Fibroblast of mammary gland (primary cell): ENCODE measurements around the gene ACOT11.

Experiments
- DNase-seq: peaks from one replicate; pipeline ENCODE4 v3.0.0-alpha.2; 2010; ENCODE audit warnings: low read depth
- H3K4me3 ChIP-seq: 2 replicates; pipeline ENCODE4 v1.5.1; 2011; ENCODE audit warnings: low read depth, mild to moderate bottlenecking, low read length, moderate library complexity; ENCODE audit not compliant: control insufficient read depth
- CTCF ChIP-seq: conservative IDR thresholded peaks from 2 replicates; pipeline ENCODE4 v1.5.1; 2011; ENCODE audit warnings: low read depth, low read length, inconsistent platforms; ENCODE audit not compliant: control insufficient read depth, insufficient read depth

The ACOT11 gene

DNA sequence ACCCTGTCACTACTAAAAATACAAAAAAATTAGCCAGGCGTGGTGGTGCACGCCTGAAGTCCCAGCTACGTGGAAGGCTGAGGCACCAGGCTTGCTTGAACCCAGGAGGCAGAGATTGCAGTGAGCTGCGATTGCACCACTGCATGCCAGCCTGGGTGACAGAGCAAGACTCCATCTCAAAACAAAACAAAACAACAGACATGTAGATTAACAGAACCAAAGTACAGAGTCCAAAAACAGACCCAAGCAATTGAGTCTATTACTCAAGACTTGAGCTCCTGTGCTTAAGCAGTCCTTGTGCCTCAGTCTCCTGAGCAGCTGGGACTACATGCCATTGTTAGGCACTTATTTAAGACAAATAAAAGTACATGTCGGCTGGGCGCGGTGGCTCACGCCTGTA, 9.5 kb upstream of the ACOT11 start:
- TF ChIP-seq CTCF: no peak
- H3K4me3 ChIP-seq: no peak overlapping the region

GRCh38 chr1:54540582-54541295, 7.3 kb upstream of the ACOT11 start:
- no peak for TF ChIP-seq CTCF
- no peak for DNase-seq
- H3K4me3 ChIP-seq: no peak overlapping the region

More for the DNA sequence above, 9.5 kb upstream of the ACOT11 start:
- no peak for DNase-seq

DNA sequence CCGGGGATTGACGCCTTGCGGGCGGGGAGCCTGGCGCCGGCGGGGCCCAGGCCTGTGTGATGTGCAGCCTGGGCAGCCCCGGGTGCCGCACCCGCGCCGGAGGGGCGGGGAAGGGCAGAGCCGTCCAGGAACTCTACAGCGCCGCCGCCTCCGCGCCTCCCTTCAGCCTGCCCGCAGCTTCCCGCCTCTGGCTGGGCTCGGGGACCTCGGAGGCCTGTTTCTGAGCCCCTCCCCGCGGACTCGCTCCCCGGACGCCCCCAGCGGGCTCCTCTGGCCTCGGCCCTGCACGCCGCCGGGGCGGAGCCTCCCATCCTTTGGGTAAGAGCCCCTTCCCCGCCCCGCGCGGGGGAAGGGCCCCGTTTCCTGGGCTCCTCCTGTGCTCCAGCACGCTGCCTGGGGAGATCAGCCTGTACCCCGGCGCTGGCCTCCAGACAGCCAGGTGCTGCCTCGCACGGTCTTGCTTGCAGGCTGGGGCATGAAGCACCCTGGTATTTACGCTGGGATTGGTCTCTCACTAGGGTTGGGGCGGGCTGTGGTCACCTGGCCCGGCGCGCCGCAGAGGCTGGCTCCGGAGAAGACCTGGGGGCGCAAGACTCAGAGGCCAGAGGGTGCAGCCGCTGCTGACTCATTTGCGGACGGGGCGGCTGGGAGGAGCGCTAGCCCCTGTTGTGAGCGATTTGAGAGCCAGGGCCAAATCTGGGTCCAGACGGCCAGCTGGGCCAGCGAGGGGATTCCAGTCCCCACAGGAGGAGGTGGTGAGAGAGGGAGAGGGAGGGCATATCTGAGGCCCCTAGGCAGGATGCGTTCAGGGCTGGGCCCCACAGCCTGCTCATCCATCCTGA, 5.7 kb upstream of the ACOT11 start:
- peak; percentile 38 for DNase-seq
- H3K4me3 ChIP-seq: peak overlapping the region; percentile 40
- TF ChIP-seq CTCF: no peak

- DNase-seq: peak; percentile 5
- peak overlapping the region; percentile 40 for H3K4me3 ChIP-seq
- no peak for TF ChIP-seq CTCF
Observed at GRCh38 chr1:54542962-54543539, 5.0 kb upstream of the ACOT11 start.

GRCh38 chr1:54543729-54544496, 4.1 kb upstream of the ACOT11 start:
- peak; percentile 27 for DNase-seq
- no peak for TF ChIP-seq CTCF
- H3K4me3 ChIP-seq: no peak overlapping the region

DNA sequence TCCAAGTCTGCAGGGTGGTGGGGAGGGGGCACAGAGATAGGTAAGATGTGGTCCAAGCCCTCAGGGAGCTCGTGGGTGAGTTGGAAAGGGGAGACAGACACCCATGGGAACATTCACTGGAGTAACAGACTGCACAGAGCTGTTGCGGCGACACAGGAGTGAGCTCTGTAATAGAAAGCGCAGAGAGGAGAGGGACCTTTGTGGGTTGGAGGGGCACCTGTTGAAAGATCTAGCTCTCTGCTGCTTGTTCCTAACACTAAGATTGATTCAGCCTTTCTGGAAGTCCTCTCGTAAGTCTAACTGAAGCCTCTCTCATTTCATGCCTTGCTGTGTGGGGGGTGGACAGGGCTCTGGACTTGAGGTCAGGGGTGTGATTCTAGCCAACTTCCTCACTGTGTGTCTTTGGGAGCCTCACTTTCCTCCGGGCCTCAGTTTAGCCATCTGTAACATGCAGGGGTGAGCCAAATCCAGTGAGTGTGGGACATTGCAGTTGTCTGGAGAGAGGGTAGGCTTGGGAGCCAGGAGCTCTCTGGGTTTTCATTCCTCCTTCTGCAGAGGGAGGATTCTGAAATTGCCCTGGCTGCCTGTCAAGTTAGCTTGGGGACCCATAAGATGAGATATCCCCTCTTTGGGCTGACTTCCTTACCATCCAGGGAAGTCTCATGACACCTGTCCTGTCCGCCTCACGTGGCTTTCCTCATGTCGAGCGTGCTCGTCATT, 2.0 kb upstream of the ACOT11 start:
- no peak for DNase-seq
- H3K4me3 ChIP-seq: no peak overlapping the region
- no peak for TF ChIP-seq CTCF
